AG04450 (cell line): ENCODE results near the gene RNF152. TPM values are rescaled to one million over a fixed set of nuclear protein-coding genes. Genes with fewer than 3 reads are reported as not detected.

Source experiments
- CTCF ChIA-PET: fragments of 300-600, 350-600 bp; formaldehyde crosslinking; extraction: SDS; loops from one replicate; lab custom pipeline; 2022; ENCODE audit warnings: antibody characterized with exemption, inconsistent platforms; lab: Charles Lee
- POLR2A ChIA-PET: fragments of 350-600 bp; formaldehyde crosslinking; extraction: SDS; loops from one replicate; lab custom pipeline; 2021; ENCODE audit warnings: antibody characterized with exemption, inconsistent platforms; lab: Yijun Ruan, JAX
- DNase-seq: peaks from one replicate; pipeline ENCODE4 v3.0.0-alpha.2; 2011; ENCODE audit warnings: low read depth, low spot score
- H3K27ac ChIP-seq: one replicate; pipeline ENCODE4 v1.5.1; 2012; ENCODE audit warnings: low read depth, low read length, control low read depth
- H3K27me3 ChIP-seq: one replicate; pipeline ENCODE4 v1.6.0; 2012; ENCODE audit warnings: low read length; ENCODE audit not compliant: control insufficient read depth, insufficient read depth
- H3K4me3 ChIP-seq: 2 replicates; pipeline ENCODE4 v1.5.1; 2011; ENCODE audit warnings: mild to moderate bottlenecking, low read depth, low read length, control low read depth
- H3K9me3 ChIP-seq: 2 replicates; pipeline ENCODE4 v1.5.1; 2012; ENCODE audit warnings: low read length; ENCODE audit not compliant: control insufficient read depth, insufficient read depth
- CTCF ChIP-seq: IDR thresholded peaks from 2 replicates; pipeline ENCODE4 v1.5.1; 2011; ENCODE audit warnings: low read depth, low read length, control low read depth, inconsistent platforms
- polyA plus RNA-seq: library from polyadenylated mRNA; depleted of rRNA; stranded (reverse); fragments of >200 nt; gene quantifications from 2 replicates; pipeline ENCODE4 v1.2.3, GENCODE V29; 2011

The RNF152 gene
- polyA plus RNA-seq, 1 experiment: 5.0 TPM

DNA sequence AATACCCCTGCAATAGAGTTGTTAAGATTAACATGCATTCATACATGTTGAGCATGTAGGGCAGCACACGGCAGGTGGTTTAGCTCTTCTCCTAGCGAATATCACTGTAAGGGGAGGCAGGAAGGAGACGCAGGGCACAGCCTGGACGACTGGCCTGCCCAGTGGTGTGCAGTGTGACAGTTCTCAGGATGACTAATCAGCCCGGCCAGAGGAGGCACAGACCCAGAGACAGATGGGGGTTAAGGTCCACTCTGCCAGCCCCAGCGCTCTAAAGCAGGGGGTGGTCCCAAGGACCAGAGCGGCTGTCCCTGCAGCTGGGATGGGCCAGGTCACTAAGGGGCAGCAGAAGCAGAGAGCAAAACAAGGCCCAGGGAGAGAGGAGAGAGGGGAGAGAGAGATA, 63.7 kb downstream of the RNF152 start:
- Histone ChIP-seq H3K9me3 (no peaks in the 10 kb centered on the region; the same call in 1 of the 2 replicates), H3K4me3 (no peak overlapping the region), H3K27me3 (no peaks in the 10 kb centered on the region), H3K27ac (no peak overlapping the region)
- ChIA-PET CTCF (no interaction called here), POLR2A (no interaction called here)
- DNase-seq: no peak
- TF ChIP-seq CTCF: no peak

DNA sequence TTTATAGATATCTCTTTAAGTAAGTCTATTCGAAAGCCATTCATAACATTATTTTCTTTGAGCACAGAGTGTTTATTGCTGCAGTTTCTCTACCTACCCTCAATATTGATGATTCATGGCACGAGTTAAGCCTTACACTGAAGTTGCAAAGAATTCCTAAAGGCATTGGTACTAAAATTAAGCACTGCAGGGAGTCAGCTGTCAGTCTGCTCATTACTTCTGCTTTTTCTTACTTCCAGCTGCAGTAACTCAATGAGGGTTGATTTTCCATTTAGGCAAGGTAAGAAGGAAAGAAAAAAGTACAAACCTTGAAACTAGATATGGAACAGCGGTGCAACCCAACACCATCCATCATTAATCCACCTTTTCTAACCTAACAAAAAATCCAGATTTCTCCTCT, 65.2 kb downstream of the RNF152 start:
- DNase-seq: no peak
- CTCF ChIA-PET: no interaction called here
- no peak for TF ChIP-seq CTCF
- H3K27me3 ChIP-seq: no peaks in the 10 kb centered on the region
- H3K9me3 ChIP-seq: no peaks in the 10 kb centered on the region; the same call in 1 of the 2 replicates
- H3K27ac ChIP-seq: no peak overlapping the region
- no peak overlapping the region for H3K4me3 ChIP-seq
- POLR2A ChIA-PET: no interaction called here

DNA sequence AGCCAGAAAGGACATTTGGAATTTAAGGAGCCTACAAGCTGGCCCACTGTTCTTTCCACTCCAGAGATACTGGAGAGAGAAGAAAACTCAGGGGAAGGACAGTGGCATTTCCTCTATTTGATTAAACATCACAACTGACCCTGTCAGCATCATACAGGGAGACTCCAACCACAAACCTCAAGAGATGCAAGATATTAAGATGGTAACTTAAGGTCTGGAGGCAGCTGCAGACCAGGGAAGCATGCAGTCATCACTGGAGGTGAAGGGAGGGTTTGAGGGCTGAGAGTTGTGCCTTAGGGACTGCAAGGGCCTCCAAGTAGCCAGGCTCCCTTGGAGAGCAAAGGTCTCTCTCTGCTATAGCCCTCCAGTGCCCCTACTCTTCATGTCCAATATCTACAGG, 67.4 kb downstream of the RNF152 start:
- no peak overlapping the region for H3K4me3 ChIP-seq
- no peak for DNase-seq
- no peaks in the 10 kb centered on the region for H3K27me3 ChIP-seq
- CTCF ChIA-PET: interaction anchor here (0.6 to 0.8 kb wide), 2 partner anchors 192 to 244 kb away, joined by 3 to 5 read pairs; no protein-coding TSS in a partner anchor
- POLR2A ChIA-PET: interaction anchor here (0.7 kb wide), 1 partner anchor 17 kb away, joined by 6 read pairs; no protein-coding TSS in a partner anchor
- no peaks in the 10 kb centered on the region; the same call in 1 of the 2 replicates for H3K9me3 ChIP-seq
- no peak overlapping the region for H3K27ac ChIP-seq
- TF ChIP-seq CTCF: no peak

- CTCF ChIA-PET: interaction anchor here (0.8 kb wide), 1 partner anchor 243 kb away, joined by 3 read pairs; no protein-coding TSS in a partner anchor
- Histone ChIP-seq H3K27ac (no peak overlapping the region), H3K4me3 (no peak overlapping the region), H3K27me3 (no peaks in the 10 kb centered on the region), H3K9me3 (no peaks in the 10 kb centered on the region; the same call in 1 of the 2 replicates)
- POLR2A ChIA-PET: no interaction called here
- no peak for TF ChIP-seq CTCF
- no peak for DNase-seq
These were observed 68.0 kb downstream of the RNF152 start for GRCh38 chr18:61824733-61825363.

DNA sequence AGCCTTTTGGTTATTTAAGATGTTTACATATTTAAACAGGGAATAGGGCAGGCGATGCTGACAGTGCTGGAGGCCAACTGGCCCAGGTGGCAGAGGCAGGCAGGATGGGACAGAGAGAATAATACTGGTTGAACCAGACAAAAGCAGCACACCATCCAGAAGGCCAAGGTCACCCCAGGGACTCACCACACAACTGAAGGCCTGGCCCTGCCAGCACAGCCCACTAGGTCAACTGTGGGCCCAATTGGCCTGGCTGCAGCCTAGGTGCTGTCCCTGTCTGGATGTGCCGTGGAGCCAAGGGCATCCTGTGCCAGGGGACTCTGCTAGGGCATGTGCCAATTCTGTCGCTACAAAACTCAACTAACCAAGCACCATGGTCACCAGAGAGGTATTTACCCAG, 69.2 kb downstream of the RNF152 start:
- TF ChIP-seq CTCF: no peak
- ChIA-PET CTCF (no interaction called here), POLR2A (no interaction called here)

More for the DNA sequence above, 69.2 kb downstream of the RNF152 start:
- no peaks in the 10 kb centered on the region for H3K27me3 ChIP-seq
- H3K9me3 ChIP-seq: no peaks in the 10 kb centered on the region; the same call in 1 of the 2 replicates
- no peak for DNase-seq
- no peak overlapping the region for H3K27ac ChIP-seq
- H3K4me3 ChIP-seq: no peak overlapping the region
